RWPE2 (cell line): ENCODE data around the gene ACOXL.
"Not testable (repeated sequence)": the region's sequence is repeated elsewhere in the genome, so short reads cannot be mapped to it uniquely, and the experiment has no call there.

Source experiments
- ATAC-seq: fragments of 200-7000 bp; cut with Tn5 transposase; 3 replicates; pipeline ENCODE4 v1.9.1; 2021; ENCODE audit warnings: low read depth
- DNase-seq: peaks from one replicate; pipeline ENCODE4 v3.0.0-alpha.2; 2020; ENCODE audit warnings: low spot score
- H3K27ac ChIP-seq: fragments of 450-650 bp; 2 replicates; pipeline ENCODE4 v1.5.1; 2017; ENCODE audit warnings: mild to moderate bottlenecking; ENCODE audit not compliant: poor library complexity, severe bottlenecking
- H3K27me3 ChIP-seq: fragments of 250-450 bp; sonication (Bioruptor Pico); 2 replicates; pipeline ENCODE4 v1.5.1; 2021; ENCODE audit warnings: mild to moderate bottlenecking, moderate library complexity; ENCODE audit not compliant: insufficient read depth, poor library complexity, severe bottlenecking
- H3K36me3 ChIP-seq: fragments of 250-450 bp; sonication (Bioruptor Pico); 2 replicates; pipeline ENCODE4 v1.5.1; 2020; ENCODE audit warnings: low read depth, mild to moderate bottlenecking, moderate library complexity
- H3K4me1 ChIP-seq: fragments of 250-450 bp; sonication (Bioruptor Pico); 2 replicates; pipeline ENCODE4 v1.5.1; 2021; ENCODE audit warnings: mild to moderate bottlenecking, moderate library complexity; ENCODE audit not compliant: insufficient read depth, poor library complexity, severe bottlenecking
- H3K4me3 ChIP-seq: fragments of 250-450 bp; sonication (Bioruptor Pico); 2 replicates; pipeline ENCODE4 v1.5.1; 2021; ENCODE audit warnings: mild to moderate bottlenecking, moderate library complexity; ENCODE audit not compliant: severe bottlenecking
- H3K9me3 ChIP-seq: fragments of 250-450 bp; sonication (Bioruptor Pico); 2 replicates; pipeline ENCODE4 v1.5.1; 2021; ENCODE audit warnings: mild to moderate bottlenecking, moderate library complexity; ENCODE audit not compliant: severe bottlenecking
- CTCF ChIP-seq: fragments of 450-650 bp; IDR thresholded peaks from one replicate; pipeline ENCODE4 v1.5.1; 2017; ENCODE audit warnings: mild to moderate bottlenecking, moderate library complexity; ENCODE audit not compliant: poor library complexity, severe bottlenecking

The ACOXL gene

DNA sequence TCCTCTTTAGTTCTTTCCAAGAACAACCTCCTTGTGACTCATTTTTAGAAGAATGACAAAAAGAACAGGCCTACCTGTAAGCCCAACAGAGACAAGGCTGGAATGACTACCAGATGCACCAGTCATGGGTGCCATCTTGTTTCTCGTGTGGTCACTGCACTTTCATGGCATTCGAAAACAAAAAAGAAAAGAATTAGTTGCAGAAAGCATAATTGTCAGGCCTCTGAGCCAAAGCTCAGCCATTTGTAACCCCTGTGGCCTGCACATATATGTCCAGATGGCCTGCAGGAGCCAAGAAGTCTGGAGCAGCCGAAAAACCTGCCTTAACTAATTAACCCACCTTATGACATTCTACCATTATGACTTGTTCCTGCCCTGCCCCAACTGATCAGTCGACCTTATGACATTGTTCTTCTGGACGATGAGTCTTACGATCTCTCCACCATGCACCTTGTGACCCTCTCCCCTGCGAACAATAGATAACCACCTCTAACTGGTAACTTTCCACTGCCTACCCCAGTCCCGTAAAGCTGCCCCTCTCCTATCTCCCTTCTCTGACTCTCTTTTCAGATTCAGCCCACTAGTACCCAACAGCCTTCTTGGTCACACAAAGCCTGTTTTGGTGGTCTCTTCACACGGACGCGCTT is 40.6 kb upstream of the ACOXL start:
- no peak for TF ChIP-seq CTCF
- no peak for DNase-seq

DNA sequence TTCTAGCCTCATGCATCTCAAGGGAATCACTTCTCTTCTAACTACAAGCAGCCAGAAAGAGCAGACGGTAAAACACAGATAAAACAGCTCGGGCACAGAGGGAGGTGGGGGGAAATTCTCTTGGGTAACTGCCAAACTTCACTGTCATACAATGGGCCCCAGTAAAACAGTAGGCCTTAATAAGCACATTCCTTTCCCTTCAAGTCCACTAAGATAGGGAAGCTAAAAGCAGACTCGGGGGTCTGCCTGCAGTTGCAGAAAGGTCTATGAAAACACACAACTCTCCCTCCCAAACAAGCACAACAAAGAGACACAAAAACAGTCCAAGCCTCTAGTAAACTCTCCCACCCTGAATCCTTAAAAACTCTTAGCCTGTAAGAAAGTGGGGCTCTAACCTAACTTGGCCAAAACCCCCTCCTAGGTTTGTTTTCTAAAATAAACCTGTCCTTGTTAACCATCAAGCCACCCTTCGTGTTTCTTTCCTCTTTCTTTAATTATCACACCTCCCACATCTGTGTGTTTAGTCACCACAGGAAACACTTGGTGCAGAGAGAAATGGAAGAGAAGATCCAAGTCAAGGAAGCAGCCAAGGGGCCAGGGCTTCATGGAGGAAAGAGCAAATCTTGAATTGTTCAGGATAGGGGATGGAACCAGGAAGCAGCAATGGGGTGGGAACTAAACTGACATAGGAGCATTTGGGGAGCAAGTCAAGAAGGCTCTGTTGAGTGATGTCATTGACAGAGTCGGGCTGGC is 37.1 kb upstream of the ACOXL start:
- H3K36me3 ChIP-seq, H3K27me3 ChIP-seq, ATAC-seq, DNase-seq, H3K4me1 ChIP-seq, H3K27ac ChIP-seq, H3K9me3 ChIP-seq, H3K4me3 ChIP-seq: not testable (repeated sequence)

More for the DNA sequence above, 40.6 kb upstream of the ACOXL start:
- ATAC-seq, result no peak
- Histone ChIP-seq H3K36me3 (no peaks in the 10 kb centered on the region), H3K9me3 (no peaks in the 10 kb centered on the region), H3K27ac (no peak overlapping the region), H3K4me1 (peaks cover 6% of the 10 kb centered on the region), H3K4me3 (no peak overlapping the region), H3K27me3 (no peaks in the 10 kb centered on the region)

DNA sequence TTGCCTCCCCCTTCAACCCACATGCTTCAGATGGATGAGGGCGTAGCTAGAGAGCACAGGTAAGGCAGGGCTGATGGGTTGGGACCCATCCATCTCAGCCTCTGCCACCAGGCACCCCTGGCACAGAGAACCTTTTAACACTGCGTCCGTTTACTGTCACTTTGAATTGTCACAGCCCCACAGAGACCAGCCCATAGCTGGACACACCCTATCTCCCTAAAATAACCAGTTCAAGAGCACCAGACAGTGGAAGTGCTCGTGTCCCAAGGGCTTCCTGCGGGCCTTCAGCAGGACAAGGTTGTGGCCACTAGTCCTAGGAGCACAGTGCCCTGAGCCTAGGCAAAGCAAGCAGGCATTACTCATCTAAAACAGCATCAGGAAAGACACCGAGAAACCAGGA is 34.1 kb upstream of the ACOXL start:
- not testable (repeated sequence) for H3K4me3 ChIP-seq, H3K36me3 ChIP-seq, ATAC-seq, H3K9me3 ChIP-seq, H3K4me1 ChIP-seq, DNase-seq, H3K27ac ChIP-seq
- peaks cover 15% of the 10 kb centered on the region for H3K27me3 ChIP-seq

DNA sequence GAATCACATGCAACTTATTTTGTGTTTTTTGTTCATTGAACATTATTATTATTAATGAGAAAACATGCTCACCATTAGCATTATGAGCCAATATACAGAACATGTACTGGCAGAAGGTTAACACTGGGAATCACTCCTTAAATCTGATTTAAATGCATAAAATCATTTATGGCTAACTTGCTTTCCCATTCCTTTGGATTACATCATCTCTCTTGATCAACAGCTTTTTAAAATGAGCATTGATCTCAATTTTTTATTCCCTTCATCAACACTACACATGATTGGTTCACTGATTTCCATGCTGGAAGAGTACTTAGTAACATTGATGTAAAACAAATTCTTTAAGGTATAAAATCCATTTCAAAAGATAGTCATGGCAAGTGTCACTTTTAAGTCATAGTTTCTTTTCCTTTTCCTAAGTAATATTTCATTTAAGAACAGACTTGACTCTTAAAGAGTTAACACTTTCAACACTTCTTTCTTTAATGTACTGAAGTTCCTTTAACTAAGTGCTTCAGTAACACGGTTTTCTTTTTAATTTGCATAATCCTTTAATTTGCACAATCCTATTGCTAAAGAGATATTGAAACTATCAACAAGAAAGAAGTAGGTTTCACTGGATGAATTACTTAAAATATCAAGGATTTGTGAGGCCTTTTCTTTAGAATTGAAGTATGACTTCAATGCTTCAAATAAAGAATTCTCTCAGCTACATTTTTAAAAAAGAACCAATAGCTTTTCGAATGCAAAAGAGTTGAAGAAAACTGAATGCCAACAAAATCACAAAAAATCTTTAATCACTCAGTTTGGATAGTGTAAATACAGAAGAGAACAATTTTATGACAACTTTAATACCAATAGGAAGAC is 29.6 kb upstream of the ACOXL start:
- TF ChIP-seq CTCF, result no peak
- ATAC-seq (no peak), DNase-seq (no peak)
- Histone ChIP-seq H3K4me1 (no peaks in the 10 kb centered on the region), H3K27me3 (peaks cover 43% of the 10 kb centered on the region), H3K36me3 (no peaks in the 10 kb centered on the region), H3K9me3 (no peaks in the 10 kb centered on the region), H3K27ac (no peak overlapping the region), H3K4me3 (no peak overlapping the region)

- Histone ChIP-seq H3K27ac (no peak overlapping the region), H3K4me1 (no peaks in the 10 kb centered on the region), H3K27me3 (peaks cover 59% of the 10 kb centered on the region), H3K36me3 (no peaks in the 10 kb centered on the region), H3K4me3 (no peak overlapping the region), H3K9me3 (no peaks in the 10 kb centered on the region)
- ATAC-seq, result no peak
- TF ChIP-seq CTCF, result no peak
- no peak for DNase-seq
Measured at GRCh38 chr2:110707386-110707965, 24.9 kb upstream of the ACOXL start.
